Measurements from ENCODE around the gene PPARGC1A.

The PPARGC1A gene

DNA sequence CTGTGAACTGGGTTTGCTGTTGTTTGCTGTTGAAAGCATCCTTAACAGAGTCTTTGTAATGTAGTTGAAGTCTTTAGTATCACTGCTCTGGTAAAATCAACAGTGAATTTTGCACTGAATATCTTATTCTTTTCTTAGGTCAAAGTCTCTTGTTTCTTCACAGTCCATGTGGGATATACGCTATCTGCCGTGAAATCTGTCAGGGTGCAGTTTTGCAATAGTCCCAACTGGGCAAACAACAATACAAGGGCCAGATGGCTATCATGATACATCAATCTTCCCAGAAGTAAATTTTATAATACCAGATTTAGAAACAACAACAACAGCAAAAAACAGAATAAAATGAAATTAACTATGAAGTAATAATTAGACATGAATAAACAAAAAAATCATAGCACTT is 123.5 kb downstream of the PPARGC1A start:
- no peak for DNase-seq

DNA sequence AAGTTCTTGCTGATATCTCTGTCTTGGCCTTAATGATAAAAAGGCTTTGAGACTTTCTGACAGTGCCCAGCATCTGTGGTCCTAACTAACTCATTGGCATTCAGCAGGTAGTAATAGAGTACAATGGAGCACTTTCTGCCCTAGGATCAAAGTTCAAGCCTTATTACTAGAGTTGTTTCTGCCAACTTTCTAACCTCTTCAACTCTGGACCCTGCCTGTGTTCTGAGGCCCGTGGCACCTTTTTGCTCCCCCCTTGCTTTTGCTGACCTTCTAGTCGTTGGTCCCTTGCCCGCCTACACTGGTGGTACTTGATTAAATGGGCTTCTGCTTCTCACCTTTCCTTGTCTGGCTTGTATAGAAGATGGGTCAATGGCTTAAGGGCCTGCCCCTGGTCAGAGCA is 126.3 kb downstream of the PPARGC1A start:
- DNase-seq, result no peak

DNA sequence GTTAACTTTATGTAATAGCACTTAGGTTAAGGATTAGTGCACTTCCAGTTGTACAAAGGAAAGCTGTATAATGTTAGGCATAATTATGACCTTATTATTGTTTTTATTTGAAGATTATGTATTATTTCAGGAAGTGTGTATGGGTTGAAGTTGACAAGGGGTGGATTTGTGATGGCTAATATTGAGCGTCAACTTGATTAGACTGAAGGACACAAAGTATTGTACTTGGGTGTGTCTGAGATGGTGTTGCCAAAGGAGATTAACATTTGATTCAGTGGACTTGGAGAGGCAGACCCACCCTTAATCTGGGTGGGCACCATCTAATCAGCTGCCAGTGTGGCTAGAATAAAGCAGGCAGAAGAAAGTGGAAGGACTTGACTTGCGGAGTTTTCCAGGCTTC is 127.3 kb downstream of the PPARGC1A start:
- DNase-seq, result no peak

DNA sequence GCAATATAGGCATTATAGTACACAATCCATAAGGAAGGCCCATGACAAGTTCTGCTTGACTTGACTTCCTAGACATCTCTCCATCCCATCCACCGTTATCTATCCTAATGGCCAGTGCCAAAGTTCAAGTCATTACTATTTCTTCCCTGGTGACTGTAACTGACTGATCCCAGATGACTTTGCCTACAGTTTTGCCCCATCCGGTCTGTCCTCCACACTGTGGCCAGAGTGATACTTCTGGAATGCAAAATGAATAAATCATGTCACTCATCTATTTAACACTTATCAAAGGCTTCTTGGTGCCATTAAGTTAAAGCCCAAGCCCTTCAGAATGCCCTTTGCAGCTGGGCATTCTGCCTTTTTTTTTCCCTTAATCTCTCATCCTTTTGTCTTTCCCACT is 130.8 kb downstream of the PPARGC1A start:
- no peak for DNase-seq

DNA sequence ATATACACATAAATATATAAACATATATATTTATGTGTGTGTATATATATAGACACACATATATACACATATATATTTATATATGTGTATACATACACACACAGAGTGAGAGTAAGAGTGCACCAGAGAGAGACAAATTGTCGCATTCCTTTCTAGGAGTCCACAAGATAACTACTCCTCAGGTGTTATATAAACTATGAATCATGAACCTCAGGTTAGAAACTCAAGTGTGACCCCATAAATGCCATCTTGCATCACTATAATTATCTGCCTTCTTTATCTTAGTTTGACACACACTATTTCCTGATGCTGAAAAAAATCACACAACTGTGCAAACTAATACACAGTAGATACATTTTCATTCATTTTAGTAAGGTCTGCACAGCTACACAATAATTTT is 135.2 kb downstream of the PPARGC1A start:
- no peak for DNase-seq

DNA sequence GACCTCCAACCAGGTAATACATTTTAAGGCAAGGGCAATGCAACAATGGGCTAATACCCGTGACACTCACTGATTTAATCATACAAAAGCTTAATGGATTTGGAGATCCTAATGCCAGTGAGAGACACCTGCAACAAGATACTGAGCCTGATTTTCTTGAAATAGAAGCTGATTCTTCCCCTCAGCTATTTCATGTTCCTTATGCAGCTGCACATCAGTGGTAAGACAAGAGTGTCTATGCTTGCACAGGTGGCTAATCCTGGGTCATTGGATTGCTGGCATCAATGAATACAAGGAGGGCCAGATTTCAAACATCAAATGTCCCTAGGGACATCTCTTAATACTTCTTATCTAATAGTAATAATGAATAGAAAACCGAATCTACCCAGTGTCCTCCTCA is 139.7 kb downstream of the PPARGC1A start:
- no peak for DNase-seq

DNA sequence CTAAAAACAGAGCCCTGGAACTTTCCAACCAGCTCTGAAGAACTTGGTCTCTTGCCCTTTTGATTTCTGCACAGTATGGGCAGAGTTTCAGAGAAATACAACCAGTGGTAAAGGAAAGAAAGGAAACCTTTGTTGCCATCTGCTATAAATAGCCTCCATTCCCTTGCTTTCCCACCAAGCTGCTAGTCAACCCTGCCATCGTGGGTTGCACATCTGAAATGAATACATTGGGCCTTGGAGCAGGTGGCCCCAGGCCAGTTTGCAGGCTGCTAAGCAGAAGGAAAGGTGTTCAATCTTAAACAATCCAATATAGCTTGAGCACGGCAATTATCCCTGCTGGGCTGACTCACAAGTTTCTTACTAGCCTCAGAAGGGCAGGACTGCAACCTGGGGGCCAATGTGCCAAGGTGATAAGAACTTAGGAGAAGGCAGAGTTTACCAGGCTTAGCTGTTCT is 142.5 kb downstream of the PPARGC1A start:
- no peak for DNase-seq

DNA sequence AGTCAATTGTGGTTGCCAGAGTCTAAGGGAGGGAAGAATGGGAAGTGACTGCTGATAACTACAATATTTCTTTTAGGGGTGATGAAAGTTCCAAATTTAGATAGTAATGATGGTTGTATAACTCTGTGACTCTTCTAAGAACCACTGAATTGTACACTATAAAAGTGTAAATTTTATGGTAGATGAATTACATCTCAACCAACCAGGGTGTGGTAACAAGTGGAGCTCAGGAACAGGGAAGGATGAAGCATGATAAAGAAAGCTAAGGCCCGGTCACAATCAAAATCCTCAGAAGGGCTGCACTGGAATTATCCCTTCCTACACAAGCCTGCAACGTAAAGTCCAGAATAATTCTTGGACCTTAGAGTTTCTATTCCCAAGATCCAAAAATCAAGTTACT is 143.2 kb downstream of the PPARGC1A start:
- no peak for DNase-seq

DNA sequence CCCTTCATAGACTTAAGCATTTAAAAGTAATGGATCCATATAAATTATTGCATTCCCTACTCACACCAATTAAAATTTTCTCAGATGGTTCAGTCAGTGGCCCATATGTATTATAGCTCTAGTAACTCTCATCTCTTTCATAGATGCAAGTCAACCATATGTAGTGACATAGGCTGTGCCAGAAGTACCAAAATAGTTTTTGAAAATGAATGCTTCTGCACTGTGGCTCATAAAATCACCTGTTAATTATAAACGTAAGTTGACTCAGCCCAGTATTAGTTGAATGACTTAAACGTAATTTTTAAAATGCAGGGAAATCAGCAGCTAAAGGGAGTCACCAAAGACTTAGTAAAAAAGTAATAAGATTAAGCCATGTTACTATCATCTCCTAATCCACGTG is 143.8 kb downstream of the PPARGC1A start:
- DNase-seq, result no peak

DNA sequence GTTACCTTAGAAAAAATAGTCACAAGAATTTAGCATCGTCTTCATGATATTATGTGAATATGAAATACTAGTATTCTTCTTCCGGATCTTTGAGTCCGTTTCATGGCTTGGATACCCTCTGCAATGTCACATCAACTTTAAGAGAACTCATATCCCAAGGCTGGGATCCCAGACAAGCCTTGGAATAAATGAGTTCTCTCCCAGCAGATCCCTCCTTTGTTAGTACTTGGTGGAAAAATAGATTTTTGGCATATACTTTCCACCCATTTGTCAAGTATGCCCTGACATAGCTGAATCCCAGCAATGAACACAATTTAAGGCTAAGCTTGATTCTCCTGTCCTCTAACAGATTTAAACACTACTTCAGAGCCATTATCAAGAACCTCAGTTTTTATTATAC is 144.5 kb downstream of the PPARGC1A start:
- DNase-seq, result no peak
